Stomach (tissue), 4 donors: Measurements from ENCODE around the gene MUC6.

Experiments used
- CTCF ChIP-seq, 7 experiments: fragments of 450-650 bp in 4 of 7; fragments of 200-600 bp in 3 of 7; sonication (generic) in 3 of 7; IDR thresholded peaks; one replicate each; pipeline ENCODE4 v1.5.1; 2016 to 2019; ENCODE audit warnings: antibody characterized with exemption in 7 of 7, control low read depth in 2 of 7, mild to moderate bottlenecking in 1 of 7
- POLR2A ChIP-seq, 4 donors: fragments of 450-650 bp; IDR thresholded peaks; one replicate each; pipeline ENCODE4 v1.6.1; 2016; ENCODE audit warnings: antibody characterized with exemption in 4 of 4, control low read depth in 2 of 4, mild to moderate bottlenecking in 1 of 4, moderate library complexity in 1 of 4

DNA sequence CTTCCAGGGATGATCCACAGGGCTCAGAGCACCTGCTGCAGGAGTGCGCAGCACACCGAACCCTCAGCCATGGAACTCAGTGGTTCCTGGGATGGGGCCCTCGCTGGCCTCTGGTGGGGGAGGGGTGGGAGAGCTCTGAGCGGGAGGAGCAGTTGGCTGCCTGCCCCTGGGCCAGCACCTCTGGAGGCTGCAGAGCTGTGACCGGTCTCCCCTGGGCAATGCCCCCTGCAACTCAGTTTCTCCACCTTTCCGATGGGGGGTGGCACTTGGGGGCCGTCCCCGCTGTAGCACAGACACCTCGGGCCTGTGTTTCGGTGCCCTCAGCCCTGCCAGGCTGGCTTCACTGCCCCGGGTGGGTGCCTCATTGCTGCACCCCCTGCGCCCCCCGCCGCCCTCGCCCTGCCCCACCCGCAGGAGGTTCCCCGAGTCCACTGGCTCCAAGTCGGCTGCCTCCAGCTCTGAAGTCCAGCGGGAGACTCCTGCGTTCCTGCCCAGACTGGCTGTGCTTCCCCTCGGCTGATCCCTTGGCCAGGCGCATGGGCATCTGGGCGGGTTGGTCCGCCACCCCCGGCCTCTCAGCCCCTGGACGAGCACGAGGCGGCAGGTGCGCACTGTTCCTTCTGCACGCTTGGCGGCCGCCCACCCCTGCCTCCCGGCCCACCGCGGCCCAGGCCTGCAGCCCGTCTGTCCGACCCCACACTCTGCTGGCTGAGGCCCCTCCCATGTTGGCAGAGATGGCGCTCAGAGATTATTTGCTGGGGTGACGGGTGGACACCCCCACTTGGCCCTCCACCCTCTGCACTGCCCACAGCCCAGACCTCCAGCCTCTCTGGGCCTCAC is 1.8 kb downstream of the MUC6 start:
- no peak for TF ChIP-seq CTCF (IDR thresholded peaks at IDR 0.05)
- TF ChIP-seq POLR2A (IDR thresholded peaks at IDR 0.05) = no peak
